GM12873 (cell line): Measurements from ENCODE around the gene CELSR1.

Experiments used
- CTCF ChIP-seq: IDR thresholded peaks from 2 replicates; pipeline ENCODE4 v1.5.1; 2012; ENCODE audit warnings: low read depth, mild to moderate bottlenecking, moderate library complexity, low read length, control low read depth; ENCODE audit not compliant: insufficient read depth; ENCODE audit errors: missing control alignments

CELSR1 gene

DNA sequence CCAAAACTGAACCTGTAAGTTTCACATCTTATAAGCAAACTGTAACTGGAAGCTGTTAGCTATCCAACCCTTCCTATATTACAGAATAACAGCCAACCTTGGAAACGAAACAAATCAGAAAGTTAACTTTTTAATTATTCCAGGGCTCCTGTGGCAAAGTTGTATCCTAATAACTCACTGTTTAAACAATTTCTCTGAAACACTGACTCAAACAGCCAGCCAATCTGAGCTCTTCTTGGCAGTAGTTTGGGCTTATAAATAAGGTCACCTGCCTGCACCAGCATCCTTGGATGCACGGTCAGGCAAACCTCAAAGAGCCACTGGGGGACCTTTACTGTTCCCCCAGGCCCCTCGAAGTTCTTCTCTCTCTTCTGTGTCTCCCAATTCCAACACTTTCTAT lies 5.0 kb downstream of the CELSR1 start:
- no peak for TF ChIP-seq CTCF

GRCh38 chr22:46531581-46532175 lies 5.7 kb downstream of the CELSR1 start:
- no peak for TF ChIP-seq CTCF

- TF ChIP-seq CTCF: no peak
Observed at GRCh38 chr22:46528121-46528610, 9.3 kb downstream of the CELSR1 start.

GRCh38 chr22:46526244-46526839 lies 11.1 kb downstream of the CELSR1 start:
- TF ChIP-seq CTCF: no peak

- no peak for TF ChIP-seq CTCF
Observed at GRCh38 chr22:46525389-46526243, 11.8 kb downstream of the CELSR1 start.

- no peak for TF ChIP-seq CTCF
Observed at GRCh38 chr22:46524203-46524740, 13.1 kb downstream of the CELSR1 start.

DNA sequence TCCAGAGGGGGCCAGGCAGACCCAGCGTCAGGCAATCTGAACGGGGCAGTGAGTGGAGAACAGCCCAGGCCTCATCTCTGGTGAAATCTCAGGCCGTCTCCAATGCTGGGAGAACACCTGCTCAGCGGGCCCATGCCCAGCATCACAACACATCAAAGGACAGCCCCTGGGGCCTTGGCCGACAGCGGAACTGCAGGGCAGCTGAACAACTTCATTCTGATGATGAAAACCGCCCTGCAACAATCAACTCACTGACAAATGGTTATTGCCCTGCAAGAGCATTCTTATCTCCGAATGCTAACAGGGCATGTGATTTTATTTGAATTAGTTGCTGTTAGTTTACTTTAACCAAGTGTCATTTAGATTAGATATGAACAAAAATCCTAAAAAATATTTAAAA lies 14.6 kb downstream of the CELSR1 start:
- TF ChIP-seq CTCF: no peak
